Esophagus mucosa (tissue), 1 donor: ENCODE measurements around the gene SCGN. TPM values are rescaled to one million over a fixed set of nuclear protein-coding genes. Genes with fewer than 3 reads are reported as not detected.

Experiments used
- ATAC-seq: fragments of 200-7000 bp; cut with Tn5 transposase; one replicate; pipeline ENCODE4 v1.9.1; 2020
- total RNA-seq: library from RNA; stranded (reverse); gene quantifications from one replicate; pipeline ENCODE4 v1.2.4, GENCODE V29; 2023
- donor health status: DM: yes; HTN: yes; CAD: no.

SCGN gene
- total RNA-seq, 1 donor from 2014 or later = not detected

DNA sequence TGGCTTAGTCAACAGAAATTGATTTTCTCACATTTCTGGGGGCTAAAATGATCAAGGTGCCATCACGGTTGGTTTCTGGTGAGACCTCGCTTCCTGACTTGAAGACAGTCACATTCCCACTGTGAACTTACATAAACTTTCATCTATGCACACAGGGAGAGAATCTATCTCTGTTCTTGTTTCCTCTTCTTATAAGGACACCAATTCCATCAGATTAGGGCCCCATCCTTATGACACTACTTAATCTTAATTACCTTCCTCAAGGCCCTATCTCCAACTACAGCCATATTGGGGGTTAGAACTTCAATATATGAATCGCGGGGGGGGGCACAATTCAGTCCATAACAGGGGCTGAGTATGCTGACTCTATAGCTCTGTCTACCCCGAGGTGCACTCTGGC is 10.6 kb upstream of the SCGN start:
- ATAC-seq = no peak

GRCh38 chr6:25641940-25642666 is 9.9 kb upstream of the SCGN start:
- ATAC-seq = no peak

DNA sequence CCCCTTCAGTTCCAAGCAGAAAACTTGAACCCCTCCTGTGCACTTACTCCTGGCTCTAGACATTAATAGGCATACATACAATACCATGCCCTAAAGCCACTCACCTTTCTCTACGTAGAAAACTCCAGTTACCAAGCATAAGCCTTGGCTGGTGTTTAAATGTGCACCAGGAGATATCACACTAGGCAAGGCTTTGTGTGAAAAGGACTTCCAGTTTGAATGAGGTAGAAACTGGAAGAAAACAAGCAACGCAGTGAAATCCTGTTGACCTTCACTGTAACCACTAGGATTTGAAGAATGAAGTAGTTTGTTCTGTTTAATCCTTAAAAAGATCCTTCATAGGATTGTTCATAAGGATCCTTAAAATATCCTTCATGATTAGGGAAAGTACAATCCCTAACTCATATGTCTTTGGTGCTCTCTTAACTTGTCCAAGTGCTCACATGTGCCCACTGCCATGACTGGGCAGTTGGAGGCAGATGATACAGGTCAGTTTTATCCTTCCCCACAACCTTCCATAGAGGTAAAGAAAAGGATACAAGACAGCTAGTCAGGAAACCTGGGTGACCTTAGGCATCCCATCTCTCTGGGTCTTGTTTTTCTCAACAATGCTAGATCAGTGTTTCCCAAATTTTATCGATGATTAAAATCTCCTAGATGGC is 9.2 kb upstream of the SCGN start:
- ATAC-seq = no peak

DNA sequence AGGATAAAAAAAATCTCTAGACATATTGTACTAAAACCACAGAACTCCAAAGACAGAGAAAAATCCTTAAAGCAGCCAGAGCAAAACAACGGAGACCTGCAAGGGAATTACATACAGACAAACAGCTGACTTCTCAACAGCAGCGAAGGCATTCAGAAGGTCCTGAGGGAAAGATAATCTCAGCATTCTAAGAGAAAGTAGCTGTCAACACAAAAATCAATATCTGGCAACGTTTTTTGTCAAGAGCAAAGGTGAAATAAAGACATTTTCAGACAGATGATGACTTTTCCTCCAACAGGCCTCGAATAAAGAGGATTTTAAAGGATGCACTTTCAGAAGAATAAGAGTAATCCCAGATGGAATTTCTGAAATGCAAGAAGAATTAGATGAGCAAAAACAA is 6.1 kb upstream of the SCGN start:
- no peak for ATAC-seq

DNA sequence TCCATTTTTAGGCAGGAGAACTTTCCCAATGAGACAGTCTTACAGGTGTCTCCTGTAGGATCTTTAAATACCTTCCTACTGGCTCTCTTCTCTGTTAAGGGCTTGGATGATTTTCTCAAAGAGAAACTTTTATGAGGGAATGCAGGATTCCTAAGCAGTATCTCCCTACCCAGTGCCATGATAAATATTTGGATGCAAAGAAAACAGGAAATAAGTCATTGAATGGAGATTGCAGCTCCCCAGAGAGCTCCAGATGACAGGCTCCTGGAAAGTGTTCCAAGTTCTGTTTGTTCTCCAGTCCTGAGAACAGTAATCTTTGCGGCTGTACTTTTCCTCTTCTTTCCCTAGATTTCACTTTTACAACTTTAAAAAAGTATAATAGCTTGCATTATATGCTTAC is 2.4 kb upstream of the SCGN start:
- ATAC-seq = no peak

- ATAC-seq = no peak
Observed at GRCh38 chr6:25655723-25656122, 3.7 kb downstream of the SCGN start.

DNA sequence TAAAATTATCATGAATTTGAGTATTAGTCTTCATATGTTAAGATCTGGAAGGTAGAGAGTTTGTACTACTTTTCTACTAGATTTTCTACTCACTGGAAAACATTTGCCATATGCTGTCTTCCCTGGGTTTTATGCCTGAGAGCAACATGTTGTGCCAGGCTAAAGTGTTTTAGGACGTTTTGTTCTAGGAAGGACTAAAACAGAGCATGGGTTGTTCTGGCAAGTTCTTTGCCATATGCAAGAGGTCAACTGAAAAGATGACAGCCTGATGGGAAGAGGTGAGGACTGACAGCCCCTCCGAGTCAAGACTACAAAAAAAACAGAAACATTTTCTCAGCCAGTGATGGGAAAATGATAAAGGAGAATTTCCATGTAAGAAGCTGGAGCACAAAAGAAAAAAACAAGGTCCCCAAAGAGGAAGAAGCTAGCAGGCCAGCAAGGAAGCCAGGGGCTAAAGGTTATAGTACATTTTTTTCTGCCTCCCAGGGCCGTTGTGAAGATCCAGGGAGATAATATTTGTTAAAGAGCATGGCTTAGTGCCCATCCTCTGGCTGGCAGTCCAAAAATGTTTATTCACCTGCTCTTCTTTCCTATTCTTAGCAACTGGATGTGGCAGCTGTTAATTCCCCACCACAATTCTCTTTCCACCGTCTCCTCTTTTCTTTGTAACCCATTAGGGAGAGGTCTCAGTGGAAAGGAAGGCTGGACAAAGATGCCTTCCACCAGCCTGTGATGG is 7.8 kb downstream of the SCGN start:
- ATAC-seq = no peak

- peak; percentile 95 for ATAC-seq
Observed at GRCh38 chr6:25660512-25660911, 8.5 kb downstream of the SCGN start.

DNA sequence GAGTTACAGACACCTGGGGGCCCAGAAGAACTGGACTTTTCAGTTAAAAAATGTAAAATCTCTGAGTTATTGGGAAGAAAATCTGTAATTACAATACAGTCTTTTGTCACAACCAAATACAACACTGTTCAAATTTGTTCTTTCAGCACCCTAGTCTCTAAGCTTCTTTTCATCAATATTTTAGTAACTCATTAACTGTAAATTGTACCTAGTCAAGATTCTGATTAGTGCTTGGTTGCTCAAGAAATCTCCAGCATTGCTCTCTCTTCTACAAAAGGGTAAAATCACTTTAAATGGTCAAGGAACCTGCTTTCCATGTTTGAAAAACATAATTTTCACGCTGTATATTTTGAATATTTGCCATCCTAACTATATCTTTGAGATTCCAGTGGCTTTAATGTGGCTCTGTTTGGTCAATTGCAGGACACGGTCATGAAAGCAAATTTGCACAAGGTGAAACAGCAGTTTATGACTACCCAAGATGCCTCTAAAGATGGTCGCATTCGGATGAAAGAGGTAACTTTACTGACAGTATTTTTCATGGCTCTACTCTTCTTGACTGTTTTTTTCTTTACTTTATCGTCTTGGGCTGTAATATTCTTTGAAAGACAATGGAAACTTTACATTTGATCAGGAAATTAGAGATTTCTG is 9.2 kb downstream of the SCGN start:
- ATAC-seq = no peak

- ATAC-seq = no peak
Observed at GRCh38 chr6:25665455-25665854, 13.4 kb downstream of the SCGN start.

GRCh38 chr6:25669413-25669812 is 17.4 kb downstream of the SCGN start:
- ATAC-seq = no peak

- ATAC-seq = no peak
Observed at GRCh38 chr6:25670208-25670607, 18.2 kb downstream of the SCGN start.

- no peak for ATAC-seq
Observed at GRCh38 chr6:25670793-25671513, 18.9 kb downstream of the SCGN start.

- no peak for ATAC-seq
Observed at GRCh38 chr6:25671652-25672051, 19.6 kb downstream of the SCGN start.

DNA sequence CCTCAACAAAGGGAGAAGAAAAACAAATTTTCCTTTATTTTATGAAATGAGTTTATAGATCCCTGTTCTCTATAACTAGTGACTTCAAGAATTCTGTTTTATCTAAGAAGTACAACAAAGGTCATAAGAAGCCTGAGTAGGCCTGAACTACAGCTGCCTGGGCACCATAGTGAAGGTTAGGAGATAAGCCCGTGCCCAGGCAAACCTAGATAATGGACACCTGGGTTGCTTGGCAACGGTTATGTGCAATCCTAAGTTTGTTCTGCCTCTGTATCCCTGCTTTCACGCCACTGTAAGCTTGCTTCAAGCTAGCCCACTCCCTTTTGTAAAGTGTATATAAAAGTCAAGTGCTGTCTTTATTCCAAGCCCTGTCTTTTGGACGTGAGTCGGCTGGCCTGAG is 23.2 kb downstream of the SCGN start:
- ATAC-seq = no peak

DNA sequence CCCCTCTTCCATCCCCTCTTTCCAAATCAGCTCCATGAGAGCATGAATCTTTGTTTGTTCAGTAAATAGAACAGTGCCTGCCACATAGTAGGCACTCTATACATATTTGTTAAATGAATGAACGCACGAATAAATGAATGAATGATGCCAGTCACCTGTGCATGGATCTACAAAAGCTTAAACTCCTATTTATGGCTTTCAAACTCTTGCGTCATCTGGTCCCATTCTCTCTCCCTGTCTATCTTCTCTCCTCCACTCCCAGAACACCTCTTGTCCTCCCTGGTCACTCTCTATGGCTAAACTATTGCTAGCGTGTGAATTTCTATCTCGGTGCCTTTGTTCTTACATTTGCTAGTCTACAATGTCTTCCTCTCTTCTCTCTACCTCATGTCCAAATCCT is 24.8 kb downstream of the SCGN start:
- no peak for ATAC-seq

GRCh38 chr6:25681848-25682247 is 29.8 kb downstream of the SCGN start:
- no peak for ATAC-seq

- ATAC-seq = no peak
Observed at GRCh38 chr6:25682324-25682723, 30.3 kb downstream of the SCGN start.

DNA sequence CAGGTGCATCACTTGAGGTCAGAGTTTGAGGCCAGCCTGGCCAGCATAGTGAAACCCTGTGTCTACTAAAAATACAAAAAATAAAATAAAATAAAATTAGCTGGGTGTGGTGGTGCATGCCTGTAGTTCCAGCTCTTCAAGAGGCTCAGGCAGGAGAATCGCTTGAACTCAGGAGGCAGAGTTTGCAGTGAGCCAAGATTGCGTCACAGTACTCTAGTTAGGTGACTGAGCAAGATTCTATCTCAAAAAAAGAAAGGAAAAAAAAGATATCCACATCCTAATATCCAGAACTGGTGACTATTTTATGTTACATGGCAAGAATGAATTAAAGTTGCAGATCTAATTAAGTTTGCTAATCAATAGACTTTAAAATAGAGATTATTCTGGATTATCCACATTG is 32.5 kb downstream of the SCGN start:
- no peak for ATAC-seq

DNA sequence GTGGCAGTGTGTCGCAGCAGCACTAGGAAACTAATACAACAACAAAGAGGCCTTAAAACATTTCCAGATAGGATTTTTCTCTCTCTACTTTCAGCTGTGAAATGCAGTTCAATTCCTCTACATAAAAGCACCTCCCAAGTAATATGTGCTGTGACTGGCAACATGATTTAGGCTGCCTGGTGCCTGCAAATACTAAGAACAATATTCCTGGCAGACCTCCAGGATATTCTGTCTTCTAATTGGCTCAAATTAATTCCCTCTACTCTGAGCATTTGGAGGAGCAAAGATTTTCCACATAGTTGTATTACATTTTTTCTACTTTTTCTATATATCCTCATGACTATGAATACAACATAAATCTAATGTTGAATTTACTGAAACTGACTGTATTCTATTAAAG is 33.2 kb downstream of the SCGN start:
- no peak for ATAC-seq

GRCh38 chr6:25685896-25686295 is 33.9 kb downstream of the SCGN start:
- no peak for ATAC-seq

DNA sequence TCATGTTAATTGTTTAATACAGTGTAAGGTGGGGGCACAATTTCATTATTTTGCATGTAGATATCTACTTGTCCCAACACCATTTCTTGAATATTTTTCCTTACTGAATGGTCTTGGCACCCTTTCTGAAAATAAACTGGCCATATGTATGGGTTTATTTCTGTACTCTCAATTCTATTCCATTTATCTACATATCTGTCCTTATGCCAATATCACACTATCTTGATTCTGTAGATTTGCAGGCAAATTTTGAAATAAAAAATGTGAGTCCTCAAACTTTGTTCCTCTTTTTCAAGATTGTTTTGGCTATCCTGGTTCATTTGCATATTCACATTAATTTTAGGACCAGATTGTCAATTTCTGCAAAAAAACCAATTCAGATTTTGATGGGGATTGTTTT is 34.8 kb downstream of the SCGN start:
- ATAC-seq = no peak

DNA sequence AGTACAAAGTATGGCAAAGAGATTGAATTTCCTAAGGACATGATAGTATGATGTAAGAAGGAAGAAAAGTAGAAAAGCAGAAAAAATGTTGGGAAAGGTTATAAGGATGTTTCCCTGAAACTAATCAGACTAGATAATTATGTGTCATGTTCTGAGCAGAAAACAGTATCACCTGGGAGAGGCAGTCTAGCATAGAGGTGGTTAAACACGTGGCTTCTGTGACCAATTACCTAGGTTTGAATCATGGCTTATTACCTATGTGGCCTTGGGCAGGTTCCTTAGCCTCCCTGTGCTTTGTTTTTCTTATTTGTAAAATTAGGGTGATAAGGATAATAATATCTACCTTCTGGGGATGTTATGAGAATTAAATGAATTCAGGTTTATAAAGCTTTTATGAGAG is 38.0 kb downstream of the SCGN start:
- ATAC-seq = peak; percentile 29
